ENCODE results near the gene NALCN. TPM values are rescaled to one million over a fixed set of nuclear protein-coding genes. Genes with fewer than 3 reads are reported as not detected.

The NALCN gene
- total and polyA plus RNA-seq, 10 of the 15 experiments (the other 5 are each of a cell fraction or from before 2014, with no cell fraction given): under 0.01 TPM; not detected in 9

DNA sequence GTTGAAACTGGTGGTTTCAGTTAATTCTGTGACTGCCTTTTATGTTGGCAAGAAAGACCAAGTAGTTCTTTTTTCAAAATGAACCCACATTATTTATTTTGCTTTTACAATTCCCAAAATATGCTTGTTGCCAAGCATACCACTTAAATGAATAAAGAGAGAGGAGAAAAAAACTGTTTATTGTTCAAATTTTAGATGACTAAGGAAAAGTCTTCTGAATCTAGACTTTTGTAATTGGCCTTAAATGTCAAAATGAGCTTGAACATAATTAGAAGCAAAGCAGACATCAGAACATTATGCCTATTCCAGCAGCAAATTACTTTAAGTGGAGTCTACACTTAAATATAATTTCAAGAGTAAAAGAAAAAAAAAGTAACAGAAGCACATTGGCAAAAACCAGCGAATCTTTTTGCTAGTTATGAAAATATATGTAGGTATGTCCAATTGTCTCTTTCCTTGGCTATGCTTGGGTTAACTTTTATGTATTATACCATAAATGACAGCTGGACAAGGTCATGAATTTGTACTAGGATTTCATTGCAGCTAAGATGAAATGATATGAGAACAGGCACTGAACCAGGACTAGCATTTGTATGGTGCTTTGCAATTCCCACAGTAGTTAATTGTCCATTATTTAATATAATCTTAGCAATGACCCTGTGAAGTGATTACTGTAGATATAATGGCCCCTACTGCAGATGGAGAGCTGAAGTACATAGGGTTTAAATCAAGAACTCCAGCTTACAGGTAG lies 211.9 kb downstream of the NALCN start:
- SMC1A ChIA-PET (ENCODE audit: uncharacterized antibody, unreplicated experiment): interaction anchor here (0.8 to 1.0 kb wide), 2 partner anchors 11 to 23 kb away, joined by 3 to 4 read pairs; no protein-coding TSS in a partner anchor

DNA sequence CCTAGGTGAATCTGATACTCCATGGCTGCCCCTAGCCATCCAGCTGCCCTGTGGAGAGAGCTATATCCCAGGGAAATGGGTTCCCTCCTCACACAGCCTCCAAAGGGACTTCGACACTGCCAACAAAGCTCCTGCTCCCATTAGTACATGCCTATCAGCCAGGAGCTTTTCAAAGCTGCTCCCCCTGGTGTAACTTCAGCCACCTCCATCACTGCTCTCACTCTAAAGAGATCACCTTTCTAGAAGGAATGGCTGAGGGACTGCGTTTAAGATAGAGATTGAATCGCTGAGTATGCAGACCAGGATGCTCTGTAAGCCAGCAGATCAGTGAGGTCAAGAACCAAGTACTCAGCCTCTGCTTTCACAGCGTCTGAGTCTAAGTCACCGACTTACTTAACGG lies 213.7 kb downstream of the NALCN start:
- ChIA-PET POLR2A (no interaction called here), CTCF (interaction anchor here (0.6 kb wide), 1 partner anchor 1588 kb away, joined by 3 read pairs; no protein-coding TSS in a partner anchor), SMC1A (ENCODE audit: uncharacterized antibody, unreplicated experiment) (interaction anchor here (1.2 to 1.4 kb wide), 2 partner anchors 8 to 58 kb away, joined by 3 read pairs; no protein-coding TSS in a partner anchor), RAD21 (ENCODE audit: unreplicated experiment) (no interaction called here)
- no TSS peak for BruUV-seq (replicated peaks)
- ATAC-seq (no peak), DNase-seq (ENCODE audit: low read depth, low spot score) (no peak), FAIRE-seq (no peak)
- no peak overlapping the region for H3K4me2 ChIP-seq (ENCODE audit: control insufficient read depth, insufficient read depth)
- H3K27me3 ChIP-seq (replicated peaks in 1 of 2; ENCODE audit: control insufficient read depth in 2 of 2, insufficient read depth in 2 of 2, low read length in 1 of 2): no peaks in the 10 kb centered on the region
- H3K4me3 ChIP-seq: no peak overlapping the region
- in situ Hi-C loops (cut with MboI): no loop called here
- H3K9me3 ChIP-seq (replicated peaks; ENCODE audit: control insufficient read depth, insufficient read depth, low read length): no peaks in the 10 kb centered on the region
- H3K9ac ChIP-seq (ENCODE audit: control insufficient read depth, insufficient read depth, low read length): no peak overlapping the region
- intact Hi-C loops (cut with micrococcal nuclease; ENCODE audit: unreplicated experiment): no loop called here
- H2AFZ ChIP-seq (ENCODE audit: control insufficient read depth, low read depth, low read length): no peak overlapping the region
- H3K27ac ChIP-seq (ENCODE audit: control insufficient read depth, insufficient read depth): no peak overlapping the region
- H4K20me1 ChIP-seq (ENCODE audit: control insufficient read depth, insufficient read depth): no peaks in the 10 kb centered on the region
- H3K36me3 ChIP-seq (ENCODE audit: control insufficient read depth in 2 of 2, insufficient read depth in 2 of 2, low read length in 1 of 2): no peaks in the 10 kb centered on the region
- 28% methylated on average over 6 of the region's 6 CpGs for WGBS (ENCODE audit: insufficient coverage, insufficient replicate concordance, low lambda C conversion rate, missing lambda C conversion rate)
- H3K4me1 ChIP-seq (ENCODE audit: control insufficient read depth, insufficient read depth, low read length): no peaks in the 10 kb centered on the region
- H3K79me2 ChIP-seq (ENCODE audit: control insufficient read depth, insufficient read depth, low read length): no peaks in the 10 kb centered on the region
- TF ChIP-seq KAT2A (conservative IDR thresholded peaks at IDR 0.05; ENCODE audit: control insufficient read depth, low read depth, low read length): no peak
- TF ChIP-seq YBX1 (IDR thresholded peaks at IDR 0.05): no peak
- TF ChIP-seq BCL11A (IDR thresholded peaks at IDR 0.05; ENCODE audit: low read depth, low read length): no peak
- TF ChIP-seq, protein P1, sequence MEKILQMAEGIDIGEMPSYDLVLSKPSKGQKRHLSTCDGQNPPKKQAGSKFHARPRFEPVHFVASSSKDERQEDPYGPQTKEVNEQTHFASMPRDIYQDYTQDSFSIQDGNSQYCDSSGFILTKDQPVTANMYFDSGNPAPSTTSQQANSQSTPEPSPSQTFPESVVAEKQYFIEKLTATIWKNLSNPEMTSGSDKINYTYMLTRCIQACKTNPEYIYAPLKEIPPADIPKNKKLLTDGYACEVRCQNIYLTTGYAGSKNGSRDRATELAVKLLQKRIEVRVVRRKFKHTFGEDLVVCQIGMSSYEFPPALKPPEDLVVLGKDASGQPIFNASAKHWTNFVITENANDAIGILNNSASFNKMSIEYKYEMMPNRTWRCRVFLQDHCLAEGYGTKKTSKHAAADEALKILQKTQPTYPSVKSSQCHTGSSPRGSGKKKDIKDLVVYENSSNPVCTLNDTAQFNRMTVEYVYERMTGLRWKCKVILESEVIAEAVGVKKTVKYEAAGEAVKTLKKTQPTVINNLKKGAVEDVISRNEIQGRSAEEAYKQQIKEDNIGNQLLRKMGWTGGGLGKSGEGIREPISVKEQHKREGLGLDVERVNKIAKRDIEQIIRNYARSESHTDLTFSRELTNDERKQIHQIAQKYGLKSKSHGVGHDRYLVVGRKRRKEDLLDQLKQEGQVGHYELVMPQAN (conservative IDR thresholded peaks at IDR 0.05): no peak
- no peak for TF ChIP-seq ZSCAN29 (IDR thresholded peaks at IDR 0.05)
- TF ChIP-seq SUZ12 (IDR thresholded peaks at IDR 0.05; ENCODE audit: unreplicated experiment): no peak
- no peak for TF ChIP-seq NR2C1 (IDR thresholded peaks at IDR 0.05)
- TF ChIP-seq HDAC6 (IDR thresholded peaks at IDR 0.05; ENCODE audit: unreplicated experiment): no peak
- no peak for TF ChIP-seq IKZF1 (conservative IDR thresholded peaks at IDR 0.05)
- no peak for TF ChIP-seq MEF2A (IDR thresholded peaks at IDR 0.05; ENCODE audit: insufficient read depth, low read depth, low read length)
- TF ChIP-seq NFYA (IDR thresholded peaks at IDR 0.05; ENCODE audit: borderline replicate concordance, low read depth, low read length): no peak

More for the DNA sequence above, 211.9 kb downstream of the NALCN start:
- in situ Hi-C loops (cut with MboI) (no loop called here), intact Hi-C loops (cut with micrococcal nuclease; ENCODE audit: unreplicated experiment) (no loop called here)
- no peak for FAIRE-seq
- Histone ChIP-seq H4K20me1 (ENCODE audit: control insufficient read depth, insufficient read depth) (no peaks in the 10 kb centered on the region), H3K36me3 (ENCODE audit: control insufficient read depth in 2 of 2, insufficient read depth in 2 of 2, low read length in 1 of 2) (no peaks in the 10 kb centered on the region), H2AFZ (ENCODE audit: control insufficient read depth, low read depth, low read length) (no peak overlapping the region), H3K4me1 (ENCODE audit: control insufficient read depth, insufficient read depth, low read length) (no peaks in the 10 kb centered on the region), H3K9ac (ENCODE audit: control insufficient read depth, insufficient read depth, low read length) (no peak overlapping the region), H3K9me3 (replicated peaks; ENCODE audit: control insufficient read depth, insufficient read depth, low read length) (no peaks in the 10 kb centered on the region), H3K27me3 (replicated peaks in 1 of 2; ENCODE audit: control insufficient read depth in 2 of 2, insufficient read depth in 2 of 2, low read length in 1 of 2) (no peaks in the 10 kb centered on the region), H3K4me2 (ENCODE audit: control insufficient read depth, insufficient read depth) (no peak overlapping the region), H3K4me3 (no peak overlapping the region), H3K27ac (ENCODE audit: control insufficient read depth, insufficient read depth) (no peak overlapping the region), H3K79me2 (ENCODE audit: control insufficient read depth, insufficient read depth, low read length) (no peaks in the 10 kb centered on the region)
- ChIA-PET RAD21 (ENCODE audit: unreplicated experiment) (no interaction called here), CTCF (no interaction called here), POLR2A (interaction anchor here (0.7 kb wide), 1 partner anchor 43 kb away, joined by 3 read pairs; no protein-coding TSS in a partner anchor)
- no peak for DNase-seq (ENCODE audit: low read depth, low spot score)
- BruUV-seq (replicated peaks): no TSS peak
- 0% methylated on average over 1 of the region's 1 CpG for WGBS (ENCODE audit: insufficient coverage, insufficient replicate concordance, low lambda C conversion rate, missing lambda C conversion rate)
- TF ChIP-seq STAT3 (IDR thresholded peaks at IDR 0.05; ENCODE audit: low read depth, low read length) (no peak), NR2C2 (IDR thresholded peaks at IDR 0.05; ENCODE audit: borderline replicate concordance, control insufficient read depth, insufficient read length, low read depth) (no peak)
- no peak for ATAC-seq
